Astrocyte of the spinal cord (primary cell): Measurements from ENCODE around the gene DPY19L1.
"Not testable (repeated sequence)": the region's sequence is repeated elsewhere in the genome, so short reads cannot be mapped to it uniquely, and the experiment has no call there.

Experiments
- DNase-seq: peaks from one replicate; pipeline ENCODE4 v3.0.0; 2011; ENCODE audit warnings: low read depth, low spot score
- H3K4me3 ChIP-seq: 2 replicates; pipeline ENCODE4 v1.5.1; 2011; ENCODE audit warnings: low read depth, mild to moderate bottlenecking, low read length, moderate library complexity
- in situ Hi-C: cut with HindIII; loops from 2 replicates; pipeline ENCODE4 v1.10.0; 2017; ENCODE audit warnings: low sequenced_read_pairs
- TF ChIP-seq, protein P1 (sequence below): IDR thresholded peaks from 2 replicates; pipeline ENCODE4 v1.5.1; 2012; ENCODE audit warnings: low read depth, mild to moderate bottlenecking, low read length, inconsistent platforms

The DPY19L1 gene

DNA sequence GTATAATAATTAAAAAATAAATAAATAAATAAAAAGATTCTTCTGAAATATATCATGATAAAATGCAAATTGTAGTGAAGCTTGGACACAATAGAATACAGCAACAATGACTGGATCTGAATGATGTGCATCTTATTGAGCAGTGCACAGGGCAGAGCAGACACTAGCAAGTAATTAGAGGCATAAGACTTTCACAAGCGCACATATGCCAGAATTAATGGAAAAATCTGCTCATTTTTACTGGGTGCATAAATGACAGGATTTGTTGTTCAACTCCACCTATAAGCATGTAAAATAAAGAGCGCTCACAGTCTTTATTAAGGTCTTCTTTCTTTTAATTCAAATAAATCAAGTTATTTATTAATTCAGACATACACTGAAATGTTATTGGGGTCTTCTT is 125.0 kb downstream of the DPY19L1 start:
- in situ Hi-C loops: no loop called here
- DNase-seq: no peak
- TF ChIP-seq, protein P1, sequence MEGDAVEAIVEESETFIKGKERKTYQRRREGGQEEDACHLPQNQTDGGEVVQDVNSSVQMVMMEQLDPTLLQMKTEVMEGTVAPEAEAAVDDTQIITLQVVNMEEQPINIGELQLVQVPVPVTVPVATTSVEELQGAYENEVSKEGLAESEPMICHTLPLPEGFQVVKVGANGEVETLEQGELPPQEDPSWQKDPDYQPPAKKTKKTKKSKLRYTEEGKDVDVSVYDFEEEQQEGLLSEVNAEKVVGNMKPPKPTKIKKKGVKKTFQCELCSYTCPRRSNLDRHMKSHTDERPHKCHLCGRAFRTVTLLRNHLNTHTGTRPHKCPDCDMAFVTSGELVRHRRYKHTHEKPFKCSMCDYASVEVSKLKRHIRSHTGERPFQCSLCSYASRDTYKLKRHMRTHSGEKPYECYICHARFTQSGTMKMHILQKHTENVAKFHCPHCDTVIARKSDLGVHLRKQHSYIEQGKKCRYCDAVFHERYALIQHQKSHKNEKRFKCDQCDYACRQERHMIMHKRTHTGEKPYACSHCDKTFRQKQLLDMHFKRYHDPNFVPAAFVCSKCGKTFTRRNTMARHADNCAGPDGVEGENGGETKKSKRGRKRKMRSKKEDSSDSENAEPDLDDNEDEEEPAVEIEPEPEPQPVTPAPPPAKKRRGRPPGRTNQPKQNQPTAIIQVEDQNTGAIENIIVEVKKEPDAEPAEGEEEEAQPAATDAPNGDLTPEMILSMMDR: no peak
- H3K4me3 ChIP-seq: no peak overlapping the region

DNA sequence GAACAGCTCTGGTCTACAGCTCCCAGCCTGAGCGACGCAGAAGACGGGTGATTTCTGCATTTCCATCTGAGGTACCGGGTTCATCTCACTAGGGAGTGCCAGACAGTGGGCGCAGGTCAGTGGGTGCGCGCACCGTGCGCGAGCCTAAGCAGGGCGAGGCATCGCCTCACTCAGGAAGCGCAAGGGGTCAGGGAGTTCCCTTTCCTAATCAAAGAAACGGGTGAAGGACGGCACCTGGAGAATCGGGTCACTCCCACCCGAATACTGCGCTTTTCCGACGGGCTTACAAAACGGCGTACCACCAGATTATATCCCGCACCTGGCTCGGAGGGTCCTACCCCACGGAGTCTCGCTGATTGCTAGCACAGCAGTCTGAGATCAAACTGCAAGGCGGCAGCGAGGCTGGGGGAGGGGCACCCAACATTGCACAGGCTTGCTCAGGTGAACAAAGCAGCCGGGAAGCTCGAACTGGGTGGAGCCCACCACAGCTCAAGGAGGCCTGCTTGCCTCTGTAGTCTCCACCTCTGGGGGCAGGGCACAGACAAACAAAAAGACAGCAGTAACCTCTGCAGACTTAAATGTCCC is 130.9 kb downstream of the DPY19L1 start:
- in situ Hi-C loops, DNase-seq, H3K4me3 ChIP-seq: not testable (repeated sequence)

DNA sequence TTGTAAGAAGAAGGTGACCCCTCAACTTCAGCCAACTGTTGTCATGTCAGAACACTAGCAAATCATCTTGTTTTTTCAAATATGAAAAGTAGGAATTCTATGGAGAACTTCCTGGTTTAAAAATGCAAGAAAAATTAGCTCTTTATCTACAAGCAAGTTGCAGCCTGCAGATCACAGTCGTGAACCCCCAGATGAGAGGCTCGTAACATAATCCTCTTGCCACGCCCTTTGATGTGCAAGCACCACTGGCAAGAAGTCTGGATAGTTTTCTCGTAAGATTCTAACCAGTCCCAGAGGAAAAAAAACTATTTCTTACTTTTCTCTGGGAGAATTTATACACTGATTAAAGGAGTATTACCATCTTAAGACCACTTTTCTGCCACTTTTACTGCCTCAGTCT is 132.3 kb downstream of the DPY19L1 start:
- no peak overlapping the region for H3K4me3 ChIP-seq
- TF ChIP-seq, protein P1: no peak
- no peak for DNase-seq
- in situ Hi-C loops: no loop called here

DNA sequence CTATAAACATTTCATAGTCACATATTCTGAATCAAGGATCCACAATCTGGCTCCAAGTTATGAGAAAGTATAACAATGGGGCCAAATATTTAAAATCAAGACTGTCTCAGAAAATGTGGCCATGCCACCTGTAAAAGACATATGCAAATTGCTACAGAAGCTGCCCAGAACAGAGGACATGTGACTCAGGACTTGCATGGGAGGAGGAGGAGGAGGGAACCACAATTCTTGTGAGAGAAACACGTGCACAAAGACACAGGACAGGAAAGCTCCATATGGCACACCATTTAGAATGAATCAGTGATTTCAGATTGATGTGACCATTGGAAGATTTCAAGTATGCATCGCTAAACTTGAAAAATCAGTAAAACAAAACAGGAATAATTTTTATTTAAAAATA is 133.4 kb downstream of the DPY19L1 start:
- DNase-seq, in situ Hi-C loops: not testable (repeated sequence)

DNA sequence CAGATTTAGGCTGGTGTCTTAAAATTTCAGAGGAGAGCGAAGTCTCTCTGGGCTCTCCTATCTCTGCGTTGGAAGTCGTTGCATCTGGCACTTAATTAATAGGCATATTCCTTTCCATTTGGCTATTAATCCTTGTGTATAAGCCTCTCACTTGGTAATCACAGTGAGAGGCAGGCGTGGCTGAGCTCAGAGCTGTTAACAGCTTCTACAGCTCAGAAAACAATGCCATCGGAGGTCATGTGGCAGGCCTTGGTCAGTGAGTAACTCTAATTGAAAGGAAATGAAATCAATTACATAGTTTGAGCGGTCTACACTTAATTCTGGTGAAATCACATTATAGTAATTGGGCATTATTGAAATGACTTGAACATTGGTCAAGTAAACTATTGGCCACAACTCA is 135.1 kb downstream of the DPY19L1 start:
- no peak overlapping the region for H3K4me3 ChIP-seq
- in situ Hi-C loops: no loop called here
- no peak for DNase-seq
- TF ChIP-seq, protein P1: no peak

More for the DNA sequence above, 133.4 kb downstream of the DPY19L1 start:
- H3K4me3 ChIP-seq: not testable (repeated sequence)

DNA sequence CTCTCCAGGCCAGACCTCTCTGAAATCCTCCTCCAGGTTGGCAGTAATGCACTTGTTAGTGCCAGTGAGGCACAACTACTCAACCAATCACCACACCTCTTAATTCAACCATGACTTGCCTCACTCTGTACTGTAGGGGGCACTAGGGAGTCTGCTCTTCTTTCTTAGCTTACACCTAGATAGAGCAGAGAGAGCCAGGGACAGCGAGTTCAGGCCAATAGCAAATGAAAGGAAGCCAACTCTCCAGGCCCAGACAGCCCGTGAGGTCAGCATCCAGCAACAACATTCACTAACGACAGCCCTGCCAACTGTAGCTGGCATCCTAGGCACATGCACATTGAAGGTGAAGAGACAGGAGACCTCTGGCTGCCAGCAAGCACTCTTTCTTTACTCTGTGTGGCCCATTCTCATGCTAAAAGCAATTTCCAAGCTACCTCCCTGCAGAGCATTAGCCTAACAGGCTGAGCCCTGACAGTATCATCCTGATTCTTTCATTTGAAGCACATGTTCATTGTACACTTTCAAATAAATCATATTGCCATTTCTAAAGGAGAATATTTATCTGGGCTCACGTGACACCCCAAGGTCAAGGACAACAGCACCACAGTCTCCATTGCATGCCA is 136.3 kb downstream of the DPY19L1 start:
- TF ChIP-seq, protein P1: peak; percentile 25
- no peak for DNase-seq
- in situ Hi-C loops: no loop called here
- no peak overlapping the region for H3K4me3 ChIP-seq

DNA sequence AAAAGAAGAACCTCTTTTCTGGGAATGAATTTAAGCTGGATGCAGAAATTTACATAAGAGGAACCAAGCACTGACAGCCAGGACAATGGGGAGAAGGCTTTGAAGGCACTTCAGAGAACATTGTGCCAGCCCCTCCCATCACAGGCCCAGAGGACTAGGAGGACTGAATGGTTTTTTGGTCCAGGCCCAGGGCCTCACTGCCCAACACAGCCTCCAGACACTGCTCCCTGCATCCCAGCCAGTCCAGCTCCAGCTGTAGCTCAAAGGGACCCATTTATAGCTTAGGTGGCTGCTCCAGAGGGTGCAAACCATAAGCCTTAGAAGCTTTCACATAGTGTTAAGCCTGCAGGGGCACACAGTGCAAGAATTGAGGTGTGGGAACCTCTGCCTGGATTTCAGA is 142.1 kb downstream of the DPY19L1 start:
- TF ChIP-seq, protein P1: no peak
- in situ Hi-C loops: no loop called here
- no peak overlapping the region for H3K4me3 ChIP-seq
- DNase-seq: no peak
